IMR-90 (cell line): ENCODE data around the gene COL7A1. TPM values are rescaled to one million over a fixed set of nuclear protein-coding genes. Genes with fewer than 3 reads are reported as not detected.

Experiments used
- ATAC-seq: fragments of 200-7000 bp; cut with Tn5 transposase; 2 replicates; pipeline ENCODE4 v1.9.1; 2020; ENCODE audit warnings: low read depth, mild to moderate bottlenecking, moderate library complexity
- BruUV-seq: library from RNA; stranded (reverse); fragments of 400-500 nt; replicated peaks from 2 replicates; lab custom pipeline; 2021; lab: Mats Ljungman, UMichigan
- CTCF ChIA-PET: fragments of 300-600 bp; formaldehyde crosslinking; extraction: SDS; loops from one replicate; lab custom pipeline; 2021; ENCODE audit warnings: antibody characterized with exemption; lab: Yijun Ruan, JAX
- POLR2A ChIA-PET: fragments of 300-600 bp; sonication (Branson Sonifier 250); formaldehyde crosslinking; loops from one replicate; lab custom pipeline; 2022; ENCODE audit warnings: antibody characterized with exemption; ENCODE audit not compliant: unreplicated experiment; lab: Charles Lee
- DNase-seq: peaks from one replicate; pipeline ENCODE4 v3.0.0; 2013
- H2AFZ ChIP-seq: replicated peaks from 2 replicates; pipeline ENCODE3; 2013; ENCODE audit warnings: low read length, mild to moderate bottlenecking; ENCODE audit not compliant: poor library complexity
- H2AK5ac ChIP-seq: 2 replicates; pipeline ENCODE4 v1.6.1; 2013; ENCODE audit warnings: low read depth, low read length, inconsistent platforms
- H2AK9ac ChIP-seq: replicated peaks from 2 replicates; pipeline ENCODE3; 2013; ENCODE audit warnings: mild to moderate bottlenecking, low read depth, low read length, moderate library complexity; ENCODE audit not compliant: poor library complexity
- H2BK120ac ChIP-seq: 2 replicates; pipeline ENCODE4 v1.6.1; 2013; ENCODE audit warnings: low read depth, low read length, inconsistent platforms
- H2BK15ac ChIP-seq: 3 replicates; pipeline ENCODE4 v1.6.1; 2013; ENCODE audit warnings: low read depth, low read length, inconsistent platforms
- H2BK20ac ChIP-seq: 2 replicates; pipeline ENCODE4 v1.6.1; 2013; ENCODE audit warnings: low read depth, mild to moderate bottlenecking, inconsistent platforms, low read length, moderate library complexity
- H2BK5ac ChIP-seq: 2 replicates; pipeline ENCODE4 v1.6.1; 2013; ENCODE audit warnings: mild to moderate bottlenecking, low read depth, low read length, inconsistent platforms; ENCODE audit not compliant: poor library complexity, severe bottlenecking
- H3K14ac ChIP-seq: replicated peaks from 2 replicates; pipeline ENCODE4 v1.6.1; 2013; ENCODE audit warnings: low read depth, low read length, inconsistent platforms
- H3K18ac ChIP-seq: 2 replicates; pipeline ENCODE4 v1.6.1; 2013; ENCODE audit warnings: low read depth, low read length, control low read depth
- H3K23ac ChIP-seq: 2 replicates; pipeline ENCODE4 v1.6.1; 2013; ENCODE audit warnings: low read depth, low read length, inconsistent platforms
- H3K27ac ChIP-seq: 2 replicates; pipeline ENCODE4 v1.5.1; 2013; ENCODE audit warnings: mild to moderate bottlenecking, control low read depth, low read length; ENCODE audit not compliant: insufficient read depth
- H3K27me3 ChIP-seq: 2 replicates; pipeline ENCODE4 v1.6.1; 2013; ENCODE audit warnings: low read length; ENCODE audit not compliant: control insufficient read depth, insufficient read depth
- H3K36me3 ChIP-seq: 2 replicates; pipeline ENCODE4 v1.6.1; 2013; ENCODE audit warnings: low read length, mixed read lengths; ENCODE audit not compliant: control insufficient read depth, insufficient read depth
- H3K4ac ChIP-seq: 2 replicates; pipeline ENCODE4 v1.6.1; 2013; ENCODE audit warnings: low read depth, low read length, inconsistent platforms
- H3K4me1 ChIP-seq: 2 replicates; pipeline ENCODE4 v1.6.1; 2013; ENCODE audit warnings: low read length, mixed read lengths; ENCODE audit not compliant: control insufficient read depth, insufficient read depth
- H3K4me2 ChIP-seq: 2 replicates; pipeline ENCODE4 v1.6.1; 2013; ENCODE audit warnings: low read depth, mild to moderate bottlenecking, control low read depth, low read length, moderate library complexity
- H3K4me3 ChIP-seq: 2 replicates; pipeline ENCODE4 v1.5.1; 2013; ENCODE audit warnings: low read depth, mild to moderate bottlenecking, control low read depth, low read length, moderate library complexity; ENCODE audit not compliant: insufficient read depth
- H3K56ac ChIP-seq: 2 replicates; pipeline ENCODE4 v1.6.1; 2013; ENCODE audit warnings: low read length, inconsistent platforms; ENCODE audit not compliant: insufficient read depth; ENCODE audit errors: extremely low read depth
- H3K79me1 ChIP-seq, 2 experiments: 2 replicates each; pipeline ENCODE4 v1.6.1; 2013; ENCODE audit warnings: low read length in 2 of 2, inconsistent platforms in 1 of 2, low read depth in 1 of 2
- H3K9ac ChIP-seq: 2 replicates; pipeline ENCODE4 v1.6.1; 2013; ENCODE audit warnings: low read depth, low read length, control low read depth
- H3K9me1 ChIP-seq: 2 replicates; pipeline ENCODE4 v1.6.1; 2013; ENCODE audit warnings: low read length, inconsistent platforms; ENCODE audit not compliant: insufficient read depth
- H3K9me3 ChIP-seq: 2 replicates; pipeline ENCODE4 v1.6.1; 2013; ENCODE audit warnings: low read length; ENCODE audit not compliant: control insufficient read depth, insufficient read depth
- H4K20me1 ChIP-seq: 2 replicates; pipeline ENCODE4 v1.6.1; 2013; ENCODE audit warnings: low read length, inconsistent platforms; ENCODE audit not compliant: insufficient read depth
- H4K5ac ChIP-seq: 2 replicates; pipeline ENCODE4 v1.6.1; 2013; ENCODE audit warnings: mild to moderate bottlenecking, low read depth, low read length, control low read depth
- H4K8ac ChIP-seq, 2 experiments: 2 replicates each; pipeline ENCODE4 v1.6.1; 2013; ENCODE audit warnings: low read depth in 2 of 2, low read length in 2 of 2, control low read depth in 1 of 2, inconsistent platforms in 1 of 2
- H4K91ac ChIP-seq: 2 replicates; pipeline ENCODE4 v1.6.1; 2013; ENCODE audit warnings: low read depth, low read length, inconsistent platforms; ENCODE audit not compliant: insufficient read depth
- WGBS, 2 experiments: methylation state at CpG; one replicate each; pipeline versions ENCODE4 v1.1.5 to v1.1.7; 2013; ENCODE audit warnings: missing lambda C conversion rate in 2 of 2; ENCODE audit not compliant: insufficient read length in 1 of 2; ENCODE audit errors: extremely low coverage in 2 of 2; 5-methylcytosine and 5-hydroxymethylcytosine counted together
- dilution Hi-C: fragments of 300-500 bp; cut with HindIII; formaldehyde crosslinking; loops from one replicate; pipeline ENCODE4 v1.14.3; 2018; ENCODE audit warnings: low sequenced_read_pairs; ENCODE audit not compliant: unreplicated experiment
- in situ Hi-C: fragments of 300-500 bp; cut with MboI; formaldehyde crosslinking; loops from 3 replicates; pipeline ENCODE4 v1.14.3; 2019; ENCODE audit warnings: low sequenced_read_pairs, inconsistent platforms, mixed read lengths
- intact Hi-C: fragments of 100-400 bp; cut with micrococcal nuclease; formaldehyde crosslinking; loops from 2 replicates; pipeline ENCODE4 v1.10.0; 2022
- polyA plus RNA-seq, 3 experiments: library from polyadenylated mRNA; depleted of rRNA; stranded (reverse); fragments of >200 nt; gene quantifications; 2 replicates each; pipeline ENCODE4 v1.2.3, GENCODE V29; 2012; ENCODE audit warnings: low replicate concordance in 1 of 3
- total RNA-seq: library from RNA; depleted of rRNA; stranded (reverse); fragments of >200 nt; gene quantifications from 2 replicates; pipeline ENCODE4 v1.2.3, GENCODE V29; 2012
- TF ChIP-seq, protein P1 (sequence below): conservative IDR thresholded peaks from 2 replicates; pipeline ENCODE4 v1.5.1; 2012; ENCODE audit warnings: mild to moderate bottlenecking, low read depth, low read length, improper control_type of control experiment

Gene COL7A1
- total and polyA plus RNA-seq, 2 of the 4 experiments (the other 2 are of a cell fraction), result 4.1 to 20.3 TPM

DNA sequence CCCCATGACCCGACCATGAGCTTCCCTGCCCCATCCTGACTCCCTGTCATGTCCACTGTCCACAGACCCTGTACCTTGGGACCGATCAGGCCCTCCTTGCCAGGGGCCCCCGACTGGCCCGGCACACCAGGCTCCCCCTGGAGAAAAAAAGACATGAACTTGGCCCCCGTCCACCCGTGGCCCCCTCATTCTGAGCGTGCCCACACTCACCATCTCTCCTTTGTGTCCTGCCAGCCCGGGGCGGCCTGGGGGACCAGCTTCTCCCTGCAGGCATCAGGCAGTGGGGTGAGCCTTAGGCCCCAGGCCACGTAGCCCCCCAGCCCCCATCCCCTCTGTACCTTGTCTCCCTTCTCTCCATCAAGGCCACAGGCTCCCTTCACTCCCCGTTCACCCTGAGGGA lies 27.6 kb downstream of the COL7A1 start:
- no peaks in the 10 kb centered on the region for H3K27me3 ChIP-seq
- H3K4me3 ChIP-seq, result no peak overlapping the region
- H3K4ac ChIP-seq, result no peak overlapping the region
- in situ Hi-C loops (no loop called here), intact Hi-C loops (no loop called here), dilution Hi-C loops (no loop called here)
- H4K5ac ChIP-seq, result no peak overlapping the region
- ATAC-seq (no peak), DNase-seq (no peak)
- no peak overlapping the region for H2AK5ac ChIP-seq
- no peak overlapping the region for H3K23ac ChIP-seq
- peaks cover 19% of the 10 kb centered on the region for H3K4me1 ChIP-seq
- H3K56ac ChIP-seq, result no peak overlapping the region
- POLR2A ChIA-PET, result no interaction called here
- no peak overlapping the region for H2AK9ac ChIP-seq
- no peak overlapping the region; the same call in 1 of the 2 replicates for H3K27ac ChIP-seq
- peaks cover 0 to 31% of the 10 kb centered on the region in 2 experiments; a peak in 2 of 4 replicates for H3K79me1 ChIP-seq
- TF ChIP-seq, protein P1, sequence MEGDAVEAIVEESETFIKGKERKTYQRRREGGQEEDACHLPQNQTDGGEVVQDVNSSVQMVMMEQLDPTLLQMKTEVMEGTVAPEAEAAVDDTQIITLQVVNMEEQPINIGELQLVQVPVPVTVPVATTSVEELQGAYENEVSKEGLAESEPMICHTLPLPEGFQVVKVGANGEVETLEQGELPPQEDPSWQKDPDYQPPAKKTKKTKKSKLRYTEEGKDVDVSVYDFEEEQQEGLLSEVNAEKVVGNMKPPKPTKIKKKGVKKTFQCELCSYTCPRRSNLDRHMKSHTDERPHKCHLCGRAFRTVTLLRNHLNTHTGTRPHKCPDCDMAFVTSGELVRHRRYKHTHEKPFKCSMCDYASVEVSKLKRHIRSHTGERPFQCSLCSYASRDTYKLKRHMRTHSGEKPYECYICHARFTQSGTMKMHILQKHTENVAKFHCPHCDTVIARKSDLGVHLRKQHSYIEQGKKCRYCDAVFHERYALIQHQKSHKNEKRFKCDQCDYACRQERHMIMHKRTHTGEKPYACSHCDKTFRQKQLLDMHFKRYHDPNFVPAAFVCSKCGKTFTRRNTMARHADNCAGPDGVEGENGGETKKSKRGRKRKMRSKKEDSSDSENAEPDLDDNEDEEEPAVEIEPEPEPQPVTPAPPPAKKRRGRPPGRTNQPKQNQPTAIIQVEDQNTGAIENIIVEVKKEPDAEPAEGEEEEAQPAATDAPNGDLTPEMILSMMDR, result no peak
- no peaks in the 10 kb centered on the region; the same call in 1 of the 2 replicates for H4K20me1 ChIP-seq
- H2AFZ ChIP-seq, result no peak overlapping the region
- no peak overlapping the region for H3K4me2 ChIP-seq
- CTCF ChIA-PET, result no interaction called here
- H2BK120ac ChIP-seq, result peak overlapping the region; percentile 39; the same call in 1 of the 2 replicates
- H3K14ac ChIP-seq, result no peak overlapping the region
- BruUV-seq, result no TSS peak
- no peaks in the 10 kb centered on the region for H3K9me3 ChIP-seq
- H3K9ac ChIP-seq, result no peak overlapping the region
- no peak overlapping the region for H2BK20ac ChIP-seq
- no peak overlapping the region for H2BK5ac ChIP-seq
- H4K91ac ChIP-seq, result no peak overlapping the region
- H3K9me1 ChIP-seq, result peaks cover 24% of the 10 kb centered on the region
- no peak overlapping the region for H3K18ac ChIP-seq
- WGBS, 2 experiments, result 83% methylated on average over 2 of the region's 11 CpGs; no CpG with 5 or more reads in 1 of the 2 experiments
- no peak overlapping the region for H2BK15ac ChIP-seq
- H4K8ac ChIP-seq, result no peak overlapping the region
- peaks cover 56% of the 10 kb centered on the region for H3K36me3 ChIP-seq
